Measurements from ENCODE around the gene NCF4.

GRCh38 chr22:36828815-36829214, 32.0 kb upstream of the NCF4 start:
- TF ChIP-seq CTCF (conservative IDR thresholded peaks at IDR 0.05; ENCODE audit: low read depth, low read length) (no peak), EZH2 (IDR thresholded peaks at IDR 0.05; ENCODE audit: borderline replicate concordance, low read depth, low read length, poor library complexity, severe bottlenecking) (no peak)
